Measurements from ENCODE around the gene AHCYL2.
"Not testable (repeated sequence)": the region's sequence is repeated elsewhere in the genome, so short reads cannot be mapped to it uniquely, and the experiment has no call there.

The AHCYL2 gene

GRCh38 chr7:129209067-129209926, 15.5 kb upstream of the AHCYL2 start:
- DNase-seq (ENCODE audit: low read depth), result no peak

GRCh38 chr7:129210256-129210988, 14.4 kb upstream of the AHCYL2 start:
- DNase-seq (ENCODE audit: low read depth), result no peak

DNA sequence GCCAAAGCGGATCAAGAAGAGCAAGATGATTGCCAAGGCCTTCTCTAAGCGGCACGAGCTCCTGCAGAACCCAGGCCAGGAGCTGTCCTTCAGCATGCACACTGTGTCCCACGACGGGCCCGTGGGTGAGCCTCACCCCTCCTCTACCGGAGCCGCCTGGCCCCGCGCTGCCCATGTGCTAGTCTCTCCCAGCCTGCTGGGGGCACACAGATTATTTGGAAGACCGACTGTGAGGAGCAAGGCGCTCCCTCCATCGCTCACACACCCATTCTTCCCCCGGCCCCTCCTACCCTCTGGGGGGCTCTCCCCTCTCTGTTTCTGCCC, 13.9 kb upstream of the AHCYL2 start:
- DNase-seq (ENCODE audit: low read depth), result no peak

DNA sequence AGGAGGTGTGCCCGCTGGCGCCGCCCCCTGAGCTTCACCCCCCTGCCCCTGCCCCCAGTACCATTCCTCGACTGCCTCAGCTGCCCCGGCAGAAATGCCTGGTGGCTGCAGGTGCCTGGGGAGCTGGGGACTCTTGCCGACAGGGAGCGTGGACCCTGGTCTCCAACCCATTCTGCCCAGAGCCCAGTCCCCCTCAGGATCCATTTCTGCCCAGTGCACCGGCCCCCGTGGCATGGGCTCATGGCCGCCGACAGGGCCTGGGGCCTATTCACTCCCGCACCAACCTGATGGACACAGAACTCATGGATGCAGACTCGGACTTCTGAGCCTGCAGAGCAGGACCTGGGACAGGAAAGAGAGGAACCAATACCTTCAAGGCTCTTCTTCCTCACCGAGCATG, 12.7 kb upstream of the AHCYL2 start:
- no peak for DNase-seq (ENCODE audit: low read depth)

- DNase-seq (ENCODE audit: low read depth), result no peak
Observed at GRCh38 chr7:129212596-129212995, 12.2 kb upstream of the AHCYL2 start.

GRCh38 chr7:129213828-129214227, 11.0 kb upstream of the AHCYL2 start:
- DNase-seq (ENCODE audit: low read depth), result no peak

DNA sequence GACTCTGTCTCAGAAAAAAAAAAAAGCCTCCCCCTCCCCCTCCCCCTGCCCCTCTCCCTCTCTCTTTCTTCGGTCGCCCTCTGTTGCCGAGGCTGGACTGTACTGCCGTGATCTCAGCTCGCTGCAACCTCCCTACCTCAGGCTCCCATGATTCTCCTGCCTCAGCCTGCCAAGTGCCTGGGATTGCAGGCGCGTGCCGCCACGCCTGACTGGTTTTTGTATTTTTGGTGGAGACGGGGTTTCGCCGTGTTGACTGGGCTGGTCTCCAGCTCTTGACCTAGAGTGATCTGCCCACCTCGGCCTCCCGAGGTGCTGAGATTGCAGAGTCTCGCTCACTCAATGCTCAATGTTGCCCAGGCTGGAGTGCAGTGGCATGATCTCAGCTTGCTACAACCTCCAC, 9.1 kb upstream of the AHCYL2 start:
- DNase-seq (ENCODE audit: low read depth), result not testable (repeated sequence)

DNA sequence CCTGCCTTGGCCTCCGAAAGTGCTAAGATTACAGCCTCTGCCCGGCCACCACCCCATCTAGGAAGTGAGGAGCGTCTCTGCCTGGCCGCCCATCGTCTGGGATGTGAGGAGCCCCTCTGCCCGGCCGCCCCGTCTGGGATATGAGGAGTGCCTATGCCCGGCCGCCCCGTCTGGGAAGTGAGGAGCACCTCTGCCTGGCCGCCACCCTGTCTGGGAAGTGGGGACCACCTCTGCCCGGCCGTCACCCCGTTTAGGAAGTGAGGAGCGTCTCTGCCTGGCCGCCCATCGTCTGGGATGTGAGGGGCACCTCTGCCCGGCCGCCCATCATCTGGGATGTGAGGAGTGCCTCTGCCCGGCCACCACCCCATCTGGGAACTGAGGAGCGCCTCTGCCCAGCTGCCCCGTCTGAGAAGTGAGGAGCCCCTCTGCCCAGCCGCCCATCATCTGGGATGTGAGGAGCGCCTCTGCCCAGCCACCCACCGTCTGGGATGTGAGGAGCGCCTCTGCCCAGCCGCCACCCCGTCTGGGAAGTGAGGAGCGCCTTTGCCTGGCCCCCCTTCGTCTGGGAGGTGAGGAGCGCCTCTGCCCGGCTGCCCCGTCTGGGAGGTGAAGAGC, 8.6 kb upstream of the AHCYL2 start:
- not testable (repeated sequence) for DNase-seq (ENCODE audit: low read depth)

GRCh38 chr7:129216821-129217416, 7.9 kb upstream of the AHCYL2 start:
- DNase-seq (ENCODE audit: low read depth), result not testable (repeated sequence)

DNA sequence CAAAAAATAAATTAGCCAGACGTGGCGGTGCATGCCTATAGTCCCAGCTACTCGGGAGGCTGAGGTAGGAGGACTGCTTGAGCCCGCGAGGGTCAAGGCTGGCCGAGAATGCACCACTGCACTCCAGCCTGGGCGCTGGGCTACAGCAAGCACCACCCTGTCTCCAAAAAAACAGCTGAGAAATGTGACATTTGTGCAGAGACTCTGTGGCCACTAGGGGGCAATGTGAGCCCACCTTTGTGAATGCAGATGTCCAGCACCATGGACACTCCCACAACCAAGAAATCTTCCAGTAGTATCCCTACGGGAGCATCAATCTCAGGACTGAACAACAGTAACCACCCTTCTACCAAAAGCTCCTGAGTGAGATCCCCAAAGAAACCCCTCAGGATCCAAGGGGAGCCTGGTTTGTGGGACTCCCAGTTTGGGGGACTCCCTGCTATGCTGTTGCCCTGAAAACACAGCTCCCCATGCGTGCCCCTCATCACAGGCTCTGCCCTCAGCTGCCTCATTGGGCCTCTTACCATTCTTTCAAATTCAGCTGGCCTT, 6.2 kb upstream of the AHCYL2 start:
- DNase-seq (ENCODE audit: low read depth), result peak; percentile 34

DNA sequence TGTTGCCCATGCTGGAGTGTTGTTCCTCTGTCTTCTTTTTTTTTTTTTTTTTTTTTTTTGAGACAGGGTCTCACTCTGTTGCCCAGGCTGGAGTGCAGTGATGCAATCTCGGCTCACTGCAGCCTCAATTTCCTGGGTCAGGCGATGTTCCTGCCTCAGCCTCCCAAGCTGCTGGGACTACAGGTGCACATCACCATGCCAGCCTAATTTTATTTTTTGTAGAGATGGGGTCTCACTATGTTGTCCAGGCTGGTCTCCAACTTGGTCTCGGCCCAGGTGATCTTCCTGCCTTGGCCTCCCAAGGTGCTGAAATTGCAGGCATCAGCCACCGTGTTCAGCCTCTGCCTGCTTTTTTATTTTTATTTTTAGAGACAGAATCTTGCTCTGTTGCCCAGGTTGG, 5.7 kb upstream of the AHCYL2 start:
- DNase-seq (ENCODE audit: low read depth), result not testable (repeated sequence)

DNA sequence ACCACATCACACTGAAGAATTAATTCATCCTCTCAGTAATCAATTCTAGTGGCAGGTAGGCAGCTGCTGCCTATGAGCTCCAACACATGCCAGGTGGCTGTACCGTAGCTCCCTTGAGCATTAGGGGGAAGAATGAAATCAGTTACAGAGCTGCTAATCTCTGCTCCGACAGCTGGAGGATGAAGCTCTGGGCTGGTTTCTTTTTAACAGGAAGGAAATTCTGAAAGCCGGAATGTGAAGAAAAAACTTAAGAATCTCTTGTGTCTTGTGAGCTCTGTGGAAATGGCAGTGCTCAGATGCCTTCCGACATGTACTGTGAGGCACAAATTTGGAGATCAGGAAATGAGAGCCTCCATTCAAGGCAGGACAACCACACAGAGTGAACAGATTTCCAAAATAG, 2.8 kb upstream of the AHCYL2 start:
- no peak for DNase-seq (ENCODE audit: low read depth)

DNA sequence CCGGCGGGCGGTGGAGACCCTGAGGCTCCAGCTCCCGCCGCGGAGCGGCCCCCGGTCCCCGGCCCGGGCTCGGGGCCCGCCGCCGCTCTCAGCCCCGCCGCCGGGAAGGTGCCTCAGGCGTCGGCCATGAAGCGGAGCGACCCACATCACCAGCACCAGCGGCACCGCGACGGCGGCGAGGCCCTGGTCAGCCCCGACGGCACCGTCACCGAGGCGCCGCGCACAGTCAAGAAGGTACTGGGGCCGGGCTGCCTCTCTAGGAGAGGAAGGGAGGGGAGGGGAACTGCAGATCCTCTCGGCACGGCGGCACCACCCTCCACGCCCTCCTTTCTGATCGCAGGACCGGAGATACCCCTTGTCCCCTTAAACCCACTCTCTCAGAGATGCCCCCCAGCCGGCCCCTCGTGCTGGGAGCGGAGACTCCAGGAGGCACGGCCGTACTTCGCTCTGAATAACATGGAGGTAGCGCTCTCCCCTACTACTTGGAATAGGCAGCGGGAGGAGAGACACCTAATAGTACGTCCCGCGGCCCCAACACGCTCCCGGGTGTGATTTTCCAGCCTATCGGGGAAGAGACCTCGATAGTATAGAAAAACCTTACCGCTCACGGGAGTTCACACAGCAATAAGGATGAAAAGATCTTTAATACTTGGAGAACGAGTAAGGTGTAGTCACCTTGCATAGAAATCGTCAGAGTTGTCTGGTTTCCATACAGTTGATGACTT, 538 bp downstream of the AHCYL2 start:
- no peak for DNase-seq (ENCODE audit: low read depth)

DNA sequence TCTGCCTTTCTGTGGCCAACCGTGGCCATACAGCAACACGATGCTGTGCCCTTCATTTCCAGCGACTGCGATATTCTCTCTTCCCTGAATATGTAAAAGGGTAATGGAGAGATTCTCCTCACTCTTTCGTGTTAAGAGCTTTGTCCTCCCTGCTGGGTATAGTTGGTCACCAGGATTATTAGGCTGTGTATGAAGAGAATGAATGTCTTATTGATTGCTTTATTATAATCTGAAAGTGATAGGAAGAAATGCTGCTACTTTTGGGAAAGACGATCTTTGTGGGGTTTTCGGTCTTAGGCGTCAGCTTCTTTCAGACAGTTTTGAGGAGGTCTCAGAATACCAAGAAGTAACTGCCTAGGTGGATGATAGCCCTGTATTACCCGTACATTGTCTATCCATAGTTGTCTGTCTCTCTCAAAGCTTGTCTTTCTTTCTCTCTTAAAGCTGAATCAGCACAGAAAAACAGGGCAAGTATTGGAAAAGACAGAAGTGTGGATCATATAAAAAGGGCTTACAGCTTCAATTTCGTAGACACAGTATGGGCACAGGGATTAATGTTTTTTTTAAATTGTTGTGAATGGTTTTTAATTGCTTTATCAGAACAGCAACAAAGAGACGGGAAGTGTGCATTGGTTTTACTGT, 1.2 kb downstream of the AHCYL2 start:
- no peak for DNase-seq (ENCODE audit: low read depth)

GRCh38 chr7:129227646-129228578, 3.1 kb downstream of the AHCYL2 start:
- DNase-seq (ENCODE audit: low read depth), result no peak

DNA sequence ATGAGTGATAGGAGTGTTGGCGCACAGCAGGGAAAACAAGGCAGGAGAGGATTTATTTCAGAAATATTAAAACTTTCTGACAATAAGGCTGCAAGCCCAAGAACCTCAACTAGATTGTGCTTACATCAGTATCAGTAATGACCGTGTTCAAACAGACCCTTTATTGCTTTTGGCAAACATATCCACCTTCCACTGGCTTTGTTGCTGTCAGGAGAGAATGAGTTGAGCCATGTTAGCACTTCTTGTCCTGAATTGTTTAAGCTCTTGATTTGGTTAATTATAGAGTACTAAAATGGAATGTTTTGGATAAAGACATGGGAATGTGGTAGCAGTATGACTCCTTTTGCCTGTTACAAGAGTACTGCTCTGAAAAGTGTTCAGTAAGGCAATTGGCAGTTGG, 3.8 kb downstream of the AHCYL2 start:
- DNase-seq (ENCODE audit: low read depth), result no peak

DNA sequence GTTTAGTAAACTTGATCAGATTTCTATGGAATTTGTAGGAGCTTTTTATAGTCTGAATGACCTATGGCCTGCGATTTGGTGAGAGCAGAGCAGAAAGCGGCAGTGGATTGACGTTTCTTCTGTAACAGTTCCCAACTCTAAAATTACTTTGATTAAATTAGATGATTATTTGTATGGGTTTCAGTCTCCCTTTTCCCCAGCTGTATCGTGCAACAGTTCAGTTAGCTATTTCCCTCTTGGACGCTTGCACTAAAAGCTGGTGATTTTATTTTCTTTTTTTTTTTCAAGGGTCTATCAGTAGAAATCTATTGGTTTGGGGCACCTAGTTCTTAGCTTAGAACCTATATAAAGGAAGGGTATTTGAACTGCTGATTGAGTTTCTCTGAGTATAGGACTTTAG, 6.8 kb downstream of the AHCYL2 start:
- no peak for DNase-seq (ENCODE audit: low read depth)

DNA sequence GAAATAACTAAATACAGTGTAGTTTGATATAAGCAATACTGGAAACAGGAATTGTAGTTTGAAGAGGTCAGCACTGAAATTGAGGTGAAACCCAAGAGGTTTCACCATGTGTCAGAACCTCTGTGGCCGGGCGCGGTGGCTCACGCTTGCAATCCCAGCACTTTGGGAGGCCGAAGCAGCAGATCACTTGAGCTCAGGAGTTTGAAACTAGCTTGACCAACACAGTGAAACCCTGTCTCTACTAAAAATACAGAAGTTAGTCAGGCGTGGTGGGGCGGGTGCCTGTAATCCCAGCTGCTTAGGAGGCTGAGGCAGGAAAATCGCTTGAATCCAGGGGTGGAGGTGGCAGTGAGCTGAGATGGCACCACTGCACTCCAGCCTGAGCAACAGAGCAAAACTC, 13.7 kb downstream of the AHCYL2 start:
- no peak for DNase-seq (ENCODE audit: low read depth)

DNA sequence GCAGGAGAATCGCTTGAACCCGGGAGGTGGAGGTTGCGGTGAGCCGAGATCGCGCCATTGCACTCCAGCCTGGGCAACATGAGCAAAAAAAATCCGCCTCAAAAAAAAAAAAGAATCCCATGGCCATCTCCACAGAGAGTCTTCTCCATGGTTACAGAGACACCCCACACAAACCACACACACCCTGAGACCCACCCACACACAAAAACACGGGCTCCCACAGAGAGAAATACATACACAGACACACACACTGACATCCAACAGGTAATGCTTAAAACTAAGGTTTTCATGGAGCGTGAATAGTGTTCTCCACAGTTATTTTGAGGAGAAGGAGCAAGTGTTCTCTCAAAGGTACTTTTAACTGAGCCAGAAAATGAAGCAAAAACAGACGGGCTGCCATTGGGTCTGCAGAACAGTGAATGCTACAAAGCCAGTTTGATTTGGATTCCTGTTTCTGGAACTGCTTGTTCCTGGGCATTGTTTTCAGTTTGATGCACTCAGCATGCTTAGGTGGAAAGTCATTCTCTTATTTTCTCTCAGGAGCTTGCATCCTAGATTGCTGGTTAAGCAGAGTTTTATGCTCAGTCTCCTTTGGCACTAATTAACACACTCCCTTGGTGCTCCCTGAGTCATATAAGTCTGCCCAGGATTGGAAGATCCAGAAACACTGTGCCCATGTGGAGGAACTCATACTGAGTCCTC, 15.4 kb downstream of the AHCYL2 start:
- no peak for DNase-seq (ENCODE audit: low read depth)

DNA sequence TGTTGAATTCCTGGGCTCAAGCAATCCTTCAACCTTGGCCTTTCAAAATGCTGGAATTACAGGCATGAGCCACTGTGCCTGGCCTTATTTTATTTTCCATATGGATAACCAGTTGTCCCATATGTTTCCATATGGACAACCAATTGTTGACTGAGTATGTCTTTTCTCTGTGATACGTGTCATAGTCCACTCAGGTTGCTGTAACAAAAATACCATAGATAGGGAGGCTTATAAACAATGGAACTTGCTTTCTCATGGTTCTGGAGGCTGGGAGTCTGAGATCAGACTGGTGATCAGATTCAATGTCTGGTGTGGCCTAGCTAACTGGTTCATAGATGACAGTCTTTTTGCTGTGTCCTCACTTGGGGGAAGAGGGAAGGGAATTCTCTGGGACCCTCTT, 19.4 kb downstream of the AHCYL2 start:
- no peak for DNase-seq (ENCODE audit: low read depth)

Measured in non-pigmented ciliary epithelial cell (primary cell).